GM12873 (cell line): Measurements from ENCODE around the gene MCC.

Experiments
- TF ChIP-seq, protein P1 (sequence below): IDR thresholded peaks from 2 replicates; pipeline ENCODE4 v1.5.1; 2012; ENCODE audit warnings: low read depth, mild to moderate bottlenecking, moderate library complexity, low read length, control low read depth; ENCODE audit not compliant: insufficient read depth; ENCODE audit errors: missing control alignments

MCC gene

GRCh38 chr5:113197456-113198200 lies 290.6 kb downstream of the MCC start:
- TF ChIP-seq, protein P1, sequence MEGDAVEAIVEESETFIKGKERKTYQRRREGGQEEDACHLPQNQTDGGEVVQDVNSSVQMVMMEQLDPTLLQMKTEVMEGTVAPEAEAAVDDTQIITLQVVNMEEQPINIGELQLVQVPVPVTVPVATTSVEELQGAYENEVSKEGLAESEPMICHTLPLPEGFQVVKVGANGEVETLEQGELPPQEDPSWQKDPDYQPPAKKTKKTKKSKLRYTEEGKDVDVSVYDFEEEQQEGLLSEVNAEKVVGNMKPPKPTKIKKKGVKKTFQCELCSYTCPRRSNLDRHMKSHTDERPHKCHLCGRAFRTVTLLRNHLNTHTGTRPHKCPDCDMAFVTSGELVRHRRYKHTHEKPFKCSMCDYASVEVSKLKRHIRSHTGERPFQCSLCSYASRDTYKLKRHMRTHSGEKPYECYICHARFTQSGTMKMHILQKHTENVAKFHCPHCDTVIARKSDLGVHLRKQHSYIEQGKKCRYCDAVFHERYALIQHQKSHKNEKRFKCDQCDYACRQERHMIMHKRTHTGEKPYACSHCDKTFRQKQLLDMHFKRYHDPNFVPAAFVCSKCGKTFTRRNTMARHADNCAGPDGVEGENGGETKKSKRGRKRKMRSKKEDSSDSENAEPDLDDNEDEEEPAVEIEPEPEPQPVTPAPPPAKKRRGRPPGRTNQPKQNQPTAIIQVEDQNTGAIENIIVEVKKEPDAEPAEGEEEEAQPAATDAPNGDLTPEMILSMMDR, result no peak

- TF ChIP-seq, protein P1, result no peak
Observed at GRCh38 chr5:113195771-113196170, 292.5 kb downstream of the MCC start.

GRCh38 chr5:113195251-113195650 lies 293.0 kb downstream of the MCC start:
- TF ChIP-seq, protein P1, result no peak

DNA sequence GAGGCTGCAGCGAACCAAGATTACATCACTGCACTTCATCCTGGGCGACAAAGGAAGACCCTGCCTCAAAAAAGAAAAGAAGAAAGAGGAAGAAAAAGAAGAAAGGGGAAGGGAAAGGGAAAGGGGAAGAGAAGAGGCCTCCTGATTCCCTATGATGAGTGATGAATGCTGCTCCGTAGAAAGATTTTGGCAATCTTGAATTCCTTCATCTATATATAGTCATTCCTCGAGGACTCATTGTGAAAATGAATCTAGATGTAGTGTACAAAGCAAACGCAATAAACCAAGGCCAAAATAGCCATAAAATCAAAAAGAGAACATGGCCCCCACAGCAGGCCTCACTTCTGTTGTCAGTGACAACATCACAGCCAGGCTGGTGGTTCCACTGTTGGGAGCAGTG lies 293.7 kb downstream of the MCC start:
- TF ChIP-seq, protein P1, result no peak

GRCh38 chr5:113194125-113194524 lies 294.1 kb downstream of the MCC start:
- TF ChIP-seq, protein P1, result no peak

DNA sequence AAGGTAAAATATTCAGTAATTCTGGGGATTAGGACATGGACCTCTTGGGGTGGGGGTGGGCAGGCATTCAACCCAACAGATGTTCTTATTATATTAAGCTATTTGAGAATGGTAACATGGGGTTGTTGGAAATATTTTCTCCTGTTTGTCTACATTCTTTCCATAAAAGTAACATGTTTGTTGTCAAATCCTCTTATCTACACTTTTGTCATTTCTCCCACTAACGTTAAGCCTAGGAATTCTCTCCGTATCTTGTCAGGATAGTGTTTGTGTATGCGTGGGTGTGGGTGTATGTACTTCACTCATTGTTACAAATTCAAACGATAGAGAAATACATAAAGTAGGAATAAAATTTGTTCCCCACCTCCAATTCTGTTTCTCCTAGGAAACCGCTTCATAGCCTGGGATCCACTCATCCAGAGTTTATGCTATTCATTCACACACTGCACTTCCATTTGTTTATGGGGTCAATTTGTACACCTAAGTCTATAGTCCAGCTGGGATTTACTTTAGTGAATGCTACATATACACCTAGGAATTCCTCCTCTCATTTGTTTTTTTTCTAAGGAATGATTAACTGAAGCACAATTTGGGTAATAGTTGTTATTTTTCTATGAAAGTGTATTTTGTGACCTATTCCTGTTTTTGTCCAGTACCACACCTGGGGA lies 294.8 kb downstream of the MCC start:
- TF ChIP-seq, protein P1, result no peak

DNA sequence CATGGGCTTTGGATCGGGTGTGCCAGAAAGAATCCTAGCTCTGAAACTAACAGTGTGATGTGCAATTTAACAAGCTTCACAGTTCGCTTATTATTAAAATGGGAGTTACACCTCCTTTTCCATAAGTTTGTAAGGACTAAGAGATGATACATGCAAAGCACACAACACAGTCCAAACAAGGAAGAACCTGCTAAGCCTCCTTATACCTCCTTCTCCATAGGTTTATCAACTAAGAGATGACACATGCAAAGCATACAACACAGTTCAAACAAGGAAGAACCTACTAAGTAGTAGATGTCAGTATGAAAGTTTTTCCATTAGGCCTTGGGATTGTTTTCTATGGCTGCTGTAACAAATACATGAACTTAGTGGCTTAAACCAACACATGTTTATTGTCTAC lies 295.7 kb downstream of the MCC start:
- TF ChIP-seq, protein P1, result no peak
